ENCODE data around the gene FBXO5.

DNA sequence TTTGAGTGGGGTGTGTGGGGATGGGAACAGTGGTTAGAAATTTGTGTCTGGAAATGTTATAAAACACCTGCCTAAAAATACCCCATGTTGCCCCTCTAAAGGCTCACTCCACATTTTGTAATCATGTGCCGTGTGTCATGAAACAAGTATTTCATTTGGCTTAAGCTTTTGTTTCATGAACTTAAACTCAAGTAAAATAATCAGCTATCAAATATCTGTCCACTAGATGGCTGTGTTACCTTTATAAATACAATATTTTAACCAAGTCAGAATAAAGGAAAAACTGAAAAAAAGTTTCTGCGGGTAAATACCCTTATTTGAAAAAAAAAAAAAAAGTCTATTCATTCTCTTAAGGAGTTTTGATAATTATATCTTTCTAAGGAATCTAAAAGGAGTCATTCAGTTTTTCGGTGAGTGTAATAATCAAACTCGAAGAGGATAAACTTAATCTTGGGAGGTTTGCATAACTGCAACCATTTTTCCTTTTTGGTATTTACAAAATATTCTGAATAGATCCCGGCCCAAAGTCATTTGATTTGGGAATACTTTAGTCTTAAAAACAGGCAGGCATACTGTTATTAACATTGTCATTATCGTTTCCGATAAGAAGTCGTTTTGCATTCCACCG lies 49.5 kb upstream of the FBXO5 start:
- TF ChIP-seq, protein P1, sequence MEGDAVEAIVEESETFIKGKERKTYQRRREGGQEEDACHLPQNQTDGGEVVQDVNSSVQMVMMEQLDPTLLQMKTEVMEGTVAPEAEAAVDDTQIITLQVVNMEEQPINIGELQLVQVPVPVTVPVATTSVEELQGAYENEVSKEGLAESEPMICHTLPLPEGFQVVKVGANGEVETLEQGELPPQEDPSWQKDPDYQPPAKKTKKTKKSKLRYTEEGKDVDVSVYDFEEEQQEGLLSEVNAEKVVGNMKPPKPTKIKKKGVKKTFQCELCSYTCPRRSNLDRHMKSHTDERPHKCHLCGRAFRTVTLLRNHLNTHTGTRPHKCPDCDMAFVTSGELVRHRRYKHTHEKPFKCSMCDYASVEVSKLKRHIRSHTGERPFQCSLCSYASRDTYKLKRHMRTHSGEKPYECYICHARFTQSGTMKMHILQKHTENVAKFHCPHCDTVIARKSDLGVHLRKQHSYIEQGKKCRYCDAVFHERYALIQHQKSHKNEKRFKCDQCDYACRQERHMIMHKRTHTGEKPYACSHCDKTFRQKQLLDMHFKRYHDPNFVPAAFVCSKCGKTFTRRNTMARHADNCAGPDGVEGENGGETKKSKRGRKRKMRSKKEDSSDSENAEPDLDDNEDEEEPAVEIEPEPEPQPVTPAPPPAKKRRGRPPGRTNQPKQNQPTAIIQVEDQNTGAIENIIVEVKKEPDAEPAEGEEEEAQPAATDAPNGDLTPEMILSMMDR (IDR thresholded peaks at IDR 0.05), result peak in 1 of 3 donors; percentile 18
- no peak for TF ChIP-seq EP300 (IDR thresholded peaks at IDR 0.05)

All from ovary (tissue), 3 donors.